ENCODE measurements around the gene FGFR2. TPM values are rescaled to one million over a fixed set of nuclear protein-coding genes. Genes with fewer than 3 reads are reported as not detected.

Gene FGFR2
- total RNA-seq, 2 experiments from 2014 or later: 0.14 to 0.22 TPM

- Mint-ChIP-seq H3K27ac (no peak overlapping the region), H3K36me3 (ENCODE audit: low read depth) (no peaks in the 10 kb centered on the region)
Measured at GRCh38 chr10:121536310-121536913, 61.8 kb downstream of the FGFR2 start.

GRCh38 chr10:121535381-121535780, 62.9 kb downstream of the FGFR2 start:
- Histone ChIP-seq H3K27ac (ENCODE audit: low read depth in 1 of 2, low read length in 2 of 2) (no peak overlapping the region), H3K27me3 (ENCODE audit: control insufficient read depth in 1 of 2, insufficient read depth in 2 of 2, low read length in 2 of 2) (no peaks in the 10 kb centered on the region), H3K4me3 (ENCODE audit: low read length) (no peak overlapping the region), H3K9me3 (ENCODE audit: control insufficient read depth in 1 of 2, insufficient read depth in 1 of 2, low read length in 2 of 2) (peaks cover 0 to 3% of the 10 kb centered on the region in 2 experiments), H3K36me3 (ENCODE audit: insufficient read depth, low read length) (no peaks in the 10 kb centered on the region), H3K4me1 (ENCODE audit: insufficient read depth, low read length) (no peaks in the 10 kb centered on the region)
- ChIA-PET POLR2A (no interaction called here), CTCF (no interaction called here)
- Mint-ChIP-seq H3K36me3 (ENCODE audit: low read depth) (no peaks in the 10 kb centered on the region), H3K27me3 (no peaks in the 10 kb centered on the region), H3K27ac (no peak overlapping the region), H3K4me3 (no peak overlapping the region), H3K9me3 (no peaks in the 10 kb centered on the region), H3K4me1 (ENCODE audit: low read depth) (no peaks in the 10 kb centered on the region)
- intact Hi-C loops (cut with DNase I, micrococcal nuclease): no loop called here
- DNase-seq (no peak), ATAC-seq (ENCODE audit: poor library complexity) (no peak)
- TF ChIP-seq, protein P1, sequence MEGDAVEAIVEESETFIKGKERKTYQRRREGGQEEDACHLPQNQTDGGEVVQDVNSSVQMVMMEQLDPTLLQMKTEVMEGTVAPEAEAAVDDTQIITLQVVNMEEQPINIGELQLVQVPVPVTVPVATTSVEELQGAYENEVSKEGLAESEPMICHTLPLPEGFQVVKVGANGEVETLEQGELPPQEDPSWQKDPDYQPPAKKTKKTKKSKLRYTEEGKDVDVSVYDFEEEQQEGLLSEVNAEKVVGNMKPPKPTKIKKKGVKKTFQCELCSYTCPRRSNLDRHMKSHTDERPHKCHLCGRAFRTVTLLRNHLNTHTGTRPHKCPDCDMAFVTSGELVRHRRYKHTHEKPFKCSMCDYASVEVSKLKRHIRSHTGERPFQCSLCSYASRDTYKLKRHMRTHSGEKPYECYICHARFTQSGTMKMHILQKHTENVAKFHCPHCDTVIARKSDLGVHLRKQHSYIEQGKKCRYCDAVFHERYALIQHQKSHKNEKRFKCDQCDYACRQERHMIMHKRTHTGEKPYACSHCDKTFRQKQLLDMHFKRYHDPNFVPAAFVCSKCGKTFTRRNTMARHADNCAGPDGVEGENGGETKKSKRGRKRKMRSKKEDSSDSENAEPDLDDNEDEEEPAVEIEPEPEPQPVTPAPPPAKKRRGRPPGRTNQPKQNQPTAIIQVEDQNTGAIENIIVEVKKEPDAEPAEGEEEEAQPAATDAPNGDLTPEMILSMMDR (IDR thresholded peaks at IDR 0.05): no peak

More at GRCh38 chr10:121536310-121536913, 61.8 kb downstream of the FGFR2 start:
- ATAC-seq (ENCODE audit: poor library complexity) (no peak), DNase-seq (no peak)
- no peak overlapping the region for H3K4me3 Mint-ChIP-seq
- ChIA-PET POLR2A (no interaction called here), CTCF (no interaction called here)
- no peaks in the 10 kb centered on the region for H3K9me3 ChIP-seq (ENCODE audit: control insufficient read depth in 1 of 2, insufficient read depth in 1 of 2, low read length in 2 of 2)
- H3K36me3 ChIP-seq (ENCODE audit: insufficient read depth, low read length): no peaks in the 10 kb centered on the region
- TF ChIP-seq, protein P1 (IDR thresholded peaks at IDR 0.05): no peak
- no peaks in the 10 kb centered on the region for H3K4me1 Mint-ChIP-seq (ENCODE audit: low read depth)
- H3K9me3 Mint-ChIP-seq: no peaks in the 10 kb centered on the region
- no peak overlapping the region for H3K27ac ChIP-seq (ENCODE audit: low read depth in 1 of 2, low read length in 2 of 2)
- H3K4me3 ChIP-seq (ENCODE audit: low read length): no peak overlapping the region
- H3K4me1 ChIP-seq (ENCODE audit: insufficient read depth, low read length): no peaks in the 10 kb centered on the region
- intact Hi-C loops (cut with DNase I, micrococcal nuclease): no loop called here
- H3K27me3 Mint-ChIP-seq: no peaks in the 10 kb centered on the region
- H3K27me3 ChIP-seq (ENCODE audit: control insufficient read depth in 1 of 2, insufficient read depth in 2 of 2, low read length in 2 of 2): no peaks in the 10 kb centered on the region

- CTCF ChIA-PET: no interaction called here
- TF ChIP-seq, protein P1 (IDR thresholded peaks at IDR 0.05): no peak
- no peak overlapping the region for H3K4me3 ChIP-seq (ENCODE audit: low read length)
- no peaks in the 10 kb centered on the region for H3K4me1 ChIP-seq (ENCODE audit: insufficient read depth, low read length)
- Mint-ChIP-seq H3K4me3 (no peak overlapping the region), H3K9me3 (no peaks in the 10 kb centered on the region), H3K27me3 (no peaks in the 10 kb centered on the region), H3K36me3 (ENCODE audit: low read depth) (no peaks in the 10 kb centered on the region), H3K4me1 (ENCODE audit: low read depth) (no peaks in the 10 kb centered on the region), H3K27ac (no peak overlapping the region)
- POLR2A ChIA-PET: no interaction called here
- H3K27ac ChIP-seq (ENCODE audit: low read depth in 1 of 2, low read length in 2 of 2): no peak overlapping the region
- H3K9me3 ChIP-seq (ENCODE audit: control insufficient read depth in 1 of 2, insufficient read depth in 1 of 2, low read length in 2 of 2): peaks cover 0 to 3% of the 10 kb centered on the region in 2 experiments
- ATAC-seq (ENCODE audit: poor library complexity): no peak
- H3K36me3 ChIP-seq (ENCODE audit: insufficient read depth, low read length): no peaks in the 10 kb centered on the region
- no peak for DNase-seq
- H3K27me3 ChIP-seq (ENCODE audit: control insufficient read depth in 1 of 2, insufficient read depth in 2 of 2, low read length in 2 of 2): no peaks in the 10 kb centered on the region
- intact Hi-C loops (cut with DNase I, micrococcal nuclease): no loop called here
Measured at GRCh38 chr10:121532292-121532864, 65.9 kb downstream of the FGFR2 start.

All from CD4-positive, alpha-beta T cell (primary cell).